ENCODE results near the gene ARID1A.

- TF ChIP-seq CTCF (IDR thresholded peaks at IDR 0.05; ENCODE audit: low read length): no peak
- no peak for TF ChIP-seq EZH2 (IDR thresholded peaks at IDR 0.05; ENCODE audit: borderline replicate concordance, low read length)
Measured at GRCh38 chr1:26754086-26754874, 58.5 kb downstream of the ARID1A start.

Data from OCI-LY1 (cell line).